Natural killer cell (primary cell): Measurements from ENCODE around the gene CAMSAP1. TPM values are rescaled to one million over a fixed set of nuclear protein-coding genes. Genes with fewer than 3 reads are reported as not detected.

ENCODE experiments used
- ATAC-seq, 3 donors: fragments of 150-1000 bp in 2 of 3; fragments of 200-7000 bp in 1 of 3; cut with Tn5 transposase; 1 replicate in 1 of 3; 2 replicates in 2 of 3; pipeline ENCODE4 v1.10.0; 2021; ENCODE audit warnings: mild to moderate bottlenecking in 2 of 3, moderate library complexity in 2 of 3
- DNase-seq, 2 donors: peaks; one replicate each; pipeline versions ENCODE4 v3.0.0 to v3.0.0-alpha.2; 2013 to 2021; ENCODE audit warnings: mixed read lengths in 1 of 2
- H3K27ac ChIP-seq: one replicate; pipeline ENCODE4 v1.5.1; 2013; ENCODE audit warnings: mild to moderate bottlenecking, low read length
- H3K27me3 ChIP-seq: one replicate; pipeline ENCODE4 v1.6.1; 2013; ENCODE audit warnings: low read length; ENCODE audit not compliant: control insufficient read depth, insufficient read depth
- H3K36me3 ChIP-seq: one replicate; pipeline ENCODE4 v1.6.1; 2013; ENCODE audit warnings: low read length; ENCODE audit not compliant: control insufficient read depth, insufficient read depth
- H3K4me1 ChIP-seq: one replicate; pipeline ENCODE4 v1.6.1; 2013; ENCODE audit warnings: low read length; ENCODE audit not compliant: control insufficient read depth, insufficient read depth
- H3K4me3 ChIP-seq: one replicate; pipeline ENCODE4 v1.5.1; 2013; ENCODE audit warnings: low read length
- H3K9me3 ChIP-seq: one replicate; pipeline ENCODE4 v1.6.1; 2013; ENCODE audit warnings: low read length; ENCODE audit not compliant: control insufficient read depth, insufficient read depth
- H3K27ac Mint-ChIP-seq, 2 donors: one replicate each; pipeline ENCODE4 v1.8.0; 2022; ENCODE audit warnings: mild to moderate bottlenecking in 2 of 2, mixed read lengths in 2 of 2, moderate library complexity in 1 of 2
- H3K27me3 Mint-ChIP-seq, 2 donors: one replicate each; pipeline ENCODE4 v1.8.0; 2022; ENCODE audit warnings: low read depth in 2 of 2, mixed read lengths in 2 of 2
- H3K36me3 Mint-ChIP-seq: one replicate; pipeline ENCODE4 v1.8.0; 2022; ENCODE audit warnings: mixed read lengths
- H3K4me1 Mint-ChIP-seq, 2 donors: one replicate each; pipeline ENCODE4 v1.8.0; 2022; ENCODE audit warnings: mixed read lengths in 2 of 2
- H3K4me3 Mint-ChIP-seq: one replicate; pipeline ENCODE4 v1.8.0; 2022; ENCODE audit warnings: mild to moderate bottlenecking, moderate library complexity, mixed read lengths
- H3K9me3 Mint-ChIP-seq, 2 donors: one replicate each; pipeline ENCODE4 v1.8.0; 2022; ENCODE audit warnings: mixed read lengths in 2 of 2
- CTCF ChIP-seq: fragments of 200-600 bp; IDR thresholded peaks from one replicate; pipeline ENCODE4 v1.8.0; 2022; ENCODE audit warnings: antibody characterized with exemption
- whole genome bisulfite sequencing: methylation state at CpG from one replicate; pipeline ENCODE4 v1.1.7; 2013; ENCODE audit warnings: missing lambda C conversion rate; ENCODE audit not compliant: insufficient coverage; 5-methylcytosine and 5-hydroxymethylcytosine counted together
- intact Hi-C: fragments of 100-400 bp; cut with micrococcal nuclease; formaldehyde crosslinking; loops from one replicate; pipeline ENCODE4 v1.14.2; 2022
- total RNA-seq, 4 donors: library from RNA; stranded (reverse); fragments of 120-200 nt in 1 of 4; gene quantifications; one replicate each; pipeline versions ENCODE4 v1.2.3 to v1.2.4, GENCODE V29; 2013 to 2022

The CAMSAP1 gene
- total RNA-seq, 3 donors from 2014 or later (not counting 1 experiment from before 2014, with no cell fraction given), result 25.9 to 33.5 (median 28.1) TPM

GRCh38 chr9:135816651-135816970 lies 90.7 kb downstream of the CAMSAP1 start:
- H3K27me3 ChIP-seq, result no peaks in the 10 kb centered on the region
- Mint-ChIP-seq H3K4me3 (no peak overlapping the region), H3K4me1 (no peaks in the 10 kb centered on the region), H3K27ac (no peak overlapping the region), H3K27me3 (no peaks in the 10 kb centered on the region), H3K36me3 (no peaks in the 10 kb centered on the region), H3K9me3 (no peaks in the 10 kb centered on the region)
- intact Hi-C loops, result no loop called here
- TF ChIP-seq CTCF, result no peak
- no peak overlapping the region for H3K27ac ChIP-seq
- 98% methylated on average over 12 of the region's 12 CpGs for whole genome bisulfite sequencing
- DNase-seq (no peak), ATAC-seq (no peak)
- H3K36me3 ChIP-seq, result peaks cover 62% of the 10 kb centered on the region
- no peaks in the 10 kb centered on the region for H3K4me1 ChIP-seq
- H3K9me3 ChIP-seq, result no peaks in the 10 kb centered on the region
- no peak overlapping the region for H3K4me3 ChIP-seq

- Mint-ChIP-seq H3K4me3 (no peak overlapping the region), H3K36me3 (no peaks in the 10 kb centered on the region), H3K27ac (no peak overlapping the region), H3K9me3 (no peaks in the 10 kb centered on the region), H3K4me1 (no peaks in the 10 kb centered on the region), H3K27me3 (no peaks in the 10 kb centered on the region)
- no peak for TF ChIP-seq CTCF
- Histone ChIP-seq H3K36me3 (peaks cover 65% of the 10 kb centered on the region), H3K27me3 (no peaks in the 10 kb centered on the region), H3K9me3 (no peaks in the 10 kb centered on the region), H3K4me1 (no peaks in the 10 kb centered on the region), H3K4me3 (no peak overlapping the region), H3K27ac (no peak overlapping the region)
- DNase-seq (no peak), ATAC-seq (no peak)
- 90% methylated on average over 28 of the region's 28 CpGs for WGBS
- intact Hi-C loops, result no loop called here
Measured at GRCh38 chr9:135815830-135816650, 91.3 kb downstream of the CAMSAP1 start.

GRCh38 chr9:135815413-135815812 lies 91.9 kb downstream of the CAMSAP1 start:
- Mint-ChIP-seq H3K27ac (no peak overlapping the region), H3K4me1 (no peaks in the 10 kb centered on the region), H3K4me3 (no peak overlapping the region), H3K36me3 (peaks cover 4% of the 10 kb centered on the region), H3K27me3 (no peaks in the 10 kb centered on the region), H3K9me3 (no peaks in the 10 kb centered on the region)
- intact Hi-C loops, result no loop called here
- TF ChIP-seq CTCF, result no peak
- DNase-seq, result no peak
- no peak for ATAC-seq
- H3K27me3 ChIP-seq, result no peaks in the 10 kb centered on the region
- H3K9me3 ChIP-seq, result no peaks in the 10 kb centered on the region
- no peak overlapping the region for H3K4me3 ChIP-seq
- peaks cover 66% of the 10 kb centered on the region for H3K36me3 ChIP-seq
- WGBS, result 99% methylated on average over 4 of the region's 4 CpGs
- no peaks in the 10 kb centered on the region for H3K4me1 ChIP-seq
- H3K27ac ChIP-seq, result no peak overlapping the region
